ENCODE data around the gene PTPRF.

Gene PTPRF

GRCh38 chr1:43509007-43509739 lies 21.5 kb upstream of the PTPRF start:
- H3K4me1 ChIP-seq (ENCODE audit: insufficient read depth, poor library complexity, severe bottlenecking): peaks cover 13% of the 10 kb centered on the region
- peak overlapping the region; percentile 51 for H3K27ac ChIP-seq (ENCODE audit: poor library complexity, severe bottlenecking)
- TF ChIP-seq, protein P1, sequence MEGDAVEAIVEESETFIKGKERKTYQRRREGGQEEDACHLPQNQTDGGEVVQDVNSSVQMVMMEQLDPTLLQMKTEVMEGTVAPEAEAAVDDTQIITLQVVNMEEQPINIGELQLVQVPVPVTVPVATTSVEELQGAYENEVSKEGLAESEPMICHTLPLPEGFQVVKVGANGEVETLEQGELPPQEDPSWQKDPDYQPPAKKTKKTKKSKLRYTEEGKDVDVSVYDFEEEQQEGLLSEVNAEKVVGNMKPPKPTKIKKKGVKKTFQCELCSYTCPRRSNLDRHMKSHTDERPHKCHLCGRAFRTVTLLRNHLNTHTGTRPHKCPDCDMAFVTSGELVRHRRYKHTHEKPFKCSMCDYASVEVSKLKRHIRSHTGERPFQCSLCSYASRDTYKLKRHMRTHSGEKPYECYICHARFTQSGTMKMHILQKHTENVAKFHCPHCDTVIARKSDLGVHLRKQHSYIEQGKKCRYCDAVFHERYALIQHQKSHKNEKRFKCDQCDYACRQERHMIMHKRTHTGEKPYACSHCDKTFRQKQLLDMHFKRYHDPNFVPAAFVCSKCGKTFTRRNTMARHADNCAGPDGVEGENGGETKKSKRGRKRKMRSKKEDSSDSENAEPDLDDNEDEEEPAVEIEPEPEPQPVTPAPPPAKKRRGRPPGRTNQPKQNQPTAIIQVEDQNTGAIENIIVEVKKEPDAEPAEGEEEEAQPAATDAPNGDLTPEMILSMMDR (IDR thresholded peaks at IDR 0.05; ENCODE audit: poor library complexity, severe bottlenecking): no peak

DNA sequence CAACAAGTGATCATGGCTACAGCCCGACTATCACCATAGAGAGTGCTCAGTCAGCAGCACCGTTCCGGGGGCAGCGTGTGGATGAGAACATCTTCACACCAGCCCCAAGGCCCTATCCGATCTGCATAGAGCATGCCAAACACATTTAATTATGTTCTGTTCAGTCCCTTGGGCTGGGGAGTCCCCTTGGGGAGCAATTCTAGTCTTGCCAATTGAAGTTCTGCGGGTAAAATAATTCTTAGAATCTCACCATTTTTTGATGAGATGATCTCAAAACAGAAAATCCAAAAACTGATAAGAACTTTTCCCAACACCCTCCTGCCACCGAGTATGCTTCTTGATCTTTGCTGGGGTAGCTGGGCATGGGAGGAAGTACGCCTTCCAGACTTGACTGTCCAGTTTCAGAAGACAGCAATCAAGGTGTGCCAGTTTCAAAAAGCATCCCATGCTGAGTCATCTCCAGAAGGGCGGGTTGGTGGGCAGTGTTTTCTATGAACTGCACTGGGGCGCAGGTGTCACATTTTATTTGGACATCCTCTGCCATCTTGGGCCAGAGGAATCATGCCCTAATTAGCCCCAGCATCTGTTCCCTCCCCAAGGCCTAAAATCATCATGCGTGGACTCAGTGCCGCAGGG lies 20.8 kb upstream of the PTPRF start:
- DNase-seq (ENCODE audit: low spot score) (no peak), ATAC-seq (ENCODE audit: low read depth) (peak; percentile 68)
- no peaks in the 10 kb centered on the region for H3K27me3 ChIP-seq (ENCODE audit: insufficient read depth, poor library complexity, severe bottlenecking)
- peaks cover 13% of the 10 kb centered on the region for H3K4me1 ChIP-seq (ENCODE audit: insufficient read depth, poor library complexity, severe bottlenecking)
- peak overlapping the region; percentile 51 for H3K27ac ChIP-seq (ENCODE audit: poor library complexity, severe bottlenecking)
- no peaks in the 10 kb centered on the region for H3K9me3 ChIP-seq (ENCODE audit: severe bottlenecking)
- no peaks in the 10 kb centered on the region for H3K36me3 ChIP-seq (ENCODE audit: low read depth)
- no peak overlapping the region for H3K4me3 ChIP-seq (ENCODE audit: severe bottlenecking)
- TF ChIP-seq, protein P1 (IDR thresholded peaks at IDR 0.05; ENCODE audit: poor library complexity, severe bottlenecking): no peak

More at GRCh38 chr1:43509007-43509739, 21.5 kb upstream of the PTPRF start:
- no peak for ATAC-seq (ENCODE audit: low read depth)
- no peaks in the 10 kb centered on the region for H3K27me3 ChIP-seq (ENCODE audit: insufficient read depth, poor library complexity, severe bottlenecking)
- no peak for DNase-seq (ENCODE audit: low spot score)
- H3K4me3 ChIP-seq (ENCODE audit: severe bottlenecking): no peak overlapping the region
- H3K9me3 ChIP-seq (ENCODE audit: severe bottlenecking): no peaks in the 10 kb centered on the region
- no peaks in the 10 kb centered on the region for H3K36me3 ChIP-seq (ENCODE audit: low read depth)

GRCh38 chr1:43510621-43511020 lies 20.1 kb upstream of the PTPRF start:
- Histone ChIP-seq H3K27me3 (ENCODE audit: insufficient read depth, poor library complexity, severe bottlenecking) (no peaks in the 10 kb centered on the region), H3K4me1 (ENCODE audit: insufficient read depth, poor library complexity, severe bottlenecking) (peaks cover 13% of the 10 kb centered on the region), H3K27ac (ENCODE audit: poor library complexity, severe bottlenecking) (peak overlapping the region; percentile 51), H3K4me3 (ENCODE audit: severe bottlenecking) (no peak overlapping the region), H3K9me3 (ENCODE audit: severe bottlenecking) (no peaks in the 10 kb centered on the region), H3K36me3 (ENCODE audit: low read depth) (no peaks in the 10 kb centered on the region)
- TF ChIP-seq, protein P1 (IDR thresholded peaks at IDR 0.05; ENCODE audit: poor library complexity, severe bottlenecking): no peak
- no peak for DNase-seq (ENCODE audit: low spot score)
- ATAC-seq (ENCODE audit: low read depth): no peak

DNA sequence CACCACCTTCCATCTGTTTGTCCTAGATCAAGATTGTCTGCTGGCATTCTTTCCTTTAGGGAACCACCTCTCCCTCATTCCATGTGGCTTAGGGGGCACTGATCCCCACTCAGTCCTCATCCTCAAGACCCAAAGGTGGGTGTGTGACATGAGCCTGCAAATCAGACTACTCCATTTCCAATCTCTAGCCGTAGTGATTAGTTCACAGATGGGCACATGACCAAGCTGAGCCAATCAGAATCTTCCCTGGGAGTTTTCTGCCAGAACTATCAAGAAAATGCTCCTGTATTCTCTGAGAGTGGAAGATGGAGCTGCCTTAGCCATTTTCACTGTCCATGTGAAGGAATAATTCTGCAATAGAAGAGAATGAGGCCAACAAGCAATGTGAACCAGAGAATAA lies 19.3 kb upstream of the PTPRF start:
- Histone ChIP-seq H3K27me3 (ENCODE audit: insufficient read depth, poor library complexity, severe bottlenecking) (no peaks in the 10 kb centered on the region), H3K27ac (ENCODE audit: poor library complexity, severe bottlenecking) (no peak overlapping the region), H3K9me3 (ENCODE audit: severe bottlenecking) (no peaks in the 10 kb centered on the region), H3K4me3 (ENCODE audit: severe bottlenecking) (no peak overlapping the region), H3K4me1 (ENCODE audit: insufficient read depth, poor library complexity, severe bottlenecking) (peaks cover 9% of the 10 kb centered on the region), H3K36me3 (ENCODE audit: low read depth) (no peaks in the 10 kb centered on the region)
- TF ChIP-seq, protein P1 (IDR thresholded peaks at IDR 0.05; ENCODE audit: poor library complexity, severe bottlenecking): no peak
- ATAC-seq (ENCODE audit: low read depth): no peak
- no peak for DNase-seq (ENCODE audit: low spot score)

- Histone ChIP-seq H3K4me3 (ENCODE audit: severe bottlenecking) (no peak overlapping the region), H3K27ac (ENCODE audit: poor library complexity, severe bottlenecking) (no peak overlapping the region), H3K4me1 (ENCODE audit: insufficient read depth, poor library complexity, severe bottlenecking) (peaks cover 7% of the 10 kb centered on the region), H3K9me3 (ENCODE audit: severe bottlenecking) (no peaks in the 10 kb centered on the region), H3K36me3 (ENCODE audit: low read depth) (no peaks in the 10 kb centered on the region), H3K27me3 (ENCODE audit: insufficient read depth, poor library complexity, severe bottlenecking) (no peaks in the 10 kb centered on the region)
- ATAC-seq (ENCODE audit: low read depth) (no peak), DNase-seq (ENCODE audit: low spot score) (no peak)
- TF ChIP-seq, protein P1 (IDR thresholded peaks at IDR 0.05; ENCODE audit: poor library complexity, severe bottlenecking): no peak
Observed at GRCh38 chr1:43512133-43512532, 18.6 kb upstream of the PTPRF start.

Measured in RWPE2 (cell line).